GM19467 (cell line): Measurements from ENCODE around the gene CEACAM16.

Experiments used
- ATAC-seq: cut with Tn5 transposase; IDR thresholded peaks from one replicate; pipeline ENCODE4 v1.9.1; 2021; ENCODE audit warnings: mild to moderate bottlenecking, moderate library complexity; ENCODE audit not compliant: unreplicated experiment

CEACAM16 gene

GRCh38 chr19:44723299-44723951 is 24.5 kb downstream of the CEACAM16 start:
- no peak for ATAC-seq

GRCh38 chr19:44723952-44724319 is 25.0 kb downstream of the CEACAM16 start:
- ATAC-seq, result no peak

- no peak for ATAC-seq
These were observed 26.3 kb downstream of the CEACAM16 start for GRCh38 chr19:44725251-44725650.

- ATAC-seq, result no peak
These were observed 26.7 kb downstream of the CEACAM16 start for GRCh38 chr19:44725684-44726083.

GRCh38 chr19:44726465-44726864 is 27.5 kb downstream of the CEACAM16 start:
- no peak for ATAC-seq

- ATAC-seq, result no peak
These were observed 29.2 kb downstream of the CEACAM16 start for GRCh38 chr19:44728178-44728577.

- ATAC-seq, result no peak
These were observed 30.6 kb downstream of the CEACAM16 start for GRCh38 chr19:44729516-44730033.

- ATAC-seq, result no peak
These were observed 32.1 kb downstream of the CEACAM16 start for GRCh38 chr19:44731081-44731480.

GRCh38 chr19:44731622-44732021 is 32.7 kb downstream of the CEACAM16 start:
- ATAC-seq, result no peak

- no peak for ATAC-seq
These were observed 33.5 kb downstream of the CEACAM16 start for GRCh38 chr19:44732235-44733014.

GRCh38 chr19:44734357-44734756 is 35.4 kb downstream of the CEACAM16 start:
- ATAC-seq, result no peak

GRCh38 chr19:44735011-44735410 is 36.1 kb downstream of the CEACAM16 start:
- ATAC-seq, result no peak

GRCh38 chr19:44737238-44738071 is 38.5 kb downstream of the CEACAM16 start:
- ATAC-seq, result no peak

GRCh38 chr19:44738136-44738535 is 39.2 kb downstream of the CEACAM16 start:
- no peak for ATAC-seq

- ATAC-seq, result no peak
These were observed 39.9 kb downstream of the CEACAM16 start for GRCh38 chr19:44738603-44739558.

GRCh38 chr19:44740351-44740824 is 41.4 kb downstream of the CEACAM16 start:
- ATAC-seq, result no peak

GRCh38 chr19:44741258-44741731 is 42.3 kb downstream of the CEACAM16 start:
- ATAC-seq, result no peak

- no peak for ATAC-seq
These were observed 42.9 kb downstream of the CEACAM16 start for GRCh38 chr19:44741841-44742329.

- ATAC-seq, result no peak
These were observed 43.5 kb downstream of the CEACAM16 start for GRCh38 chr19:44742330-44743061.
